Osteocyte (in vitro differentiated cells): ENCODE measurements around the gene CYP19A1. TPM values are rescaled to one million over a fixed set of nuclear protein-coding genes. Genes with fewer than 3 reads are reported as not detected.

ENCODE experiments used
- DNase-seq: peaks from one replicate; pipeline ENCODE4 v3.0.0; 2021; ENCODE audit warnings: mixed read lengths; ENCODE audit not compliant: unreplicated experiment; ENCODE audit errors: extremely low spot score
- H3K27ac Mint-ChIP-seq: one replicate; pipeline ENCODE4 v1.8.0; 2021; ENCODE audit warnings: mild to moderate bottlenecking, mixed read lengths; ENCODE audit not compliant: unreplicated experiment
- H3K27me3 Mint-ChIP-seq: one replicate; pipeline ENCODE4 v1.8.0; 2021; ENCODE audit warnings: mixed read lengths; ENCODE audit not compliant: unreplicated experiment
- H3K36me3 Mint-ChIP-seq: one replicate; pipeline ENCODE4 v1.8.0; 2021; ENCODE audit warnings: mixed read lengths; ENCODE audit not compliant: unreplicated experiment
- H3K4me1 Mint-ChIP-seq: one replicate; pipeline ENCODE4 v1.8.0; 2021; ENCODE audit warnings: mixed read lengths; ENCODE audit not compliant: unreplicated experiment
- H3K4me3 Mint-ChIP-seq: one replicate; pipeline ENCODE4 v1.8.0; 2021; ENCODE audit warnings: mild to moderate bottlenecking, moderate library complexity, mixed read lengths; ENCODE audit not compliant: unreplicated experiment
- H3K9me3 Mint-ChIP-seq: one replicate; pipeline ENCODE4 v1.8.0; 2021; ENCODE audit warnings: mixed read lengths; ENCODE audit not compliant: unreplicated experiment
- total RNA-seq: library from RNA; stranded (reverse); gene quantifications from 2 replicates; pipeline ENCODE4 v1.2.1, GENCODE V29; 2021
- TF ChIP-seq, protein P1 (sequence below): fragments of 200-600 bp; sonication (generic); IDR thresholded peaks from 2 replicates; pipeline ENCODE4 v1.5.0; 2021; ENCODE audit warnings: antibody characterized with exemption, mild to moderate bottlenecking, moderate library complexity

The CYP19A1 gene
- total RNA-seq, 1 donor from 2014 or later: not detected

DNA sequence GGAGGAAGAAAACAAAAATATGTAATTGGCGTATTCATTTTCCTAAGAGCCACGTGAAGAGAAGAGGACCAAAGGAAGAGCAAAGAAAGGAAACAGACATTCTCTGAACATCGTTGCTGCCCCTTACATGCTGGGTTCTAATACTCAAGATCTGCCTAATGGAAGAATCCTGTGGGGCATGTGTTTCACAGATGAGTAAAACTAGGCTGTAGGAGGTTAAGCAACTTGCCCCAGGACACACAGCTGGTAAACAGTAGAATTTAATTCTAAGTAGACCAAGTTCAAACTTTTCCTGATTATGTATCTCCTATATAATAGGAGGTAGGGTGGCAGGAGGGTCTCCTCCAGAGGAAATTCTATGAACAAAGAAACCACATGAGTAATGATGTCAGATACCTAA is 137.6 kb downstream of the CYP19A1 start:
- TF ChIP-seq, protein P1, sequence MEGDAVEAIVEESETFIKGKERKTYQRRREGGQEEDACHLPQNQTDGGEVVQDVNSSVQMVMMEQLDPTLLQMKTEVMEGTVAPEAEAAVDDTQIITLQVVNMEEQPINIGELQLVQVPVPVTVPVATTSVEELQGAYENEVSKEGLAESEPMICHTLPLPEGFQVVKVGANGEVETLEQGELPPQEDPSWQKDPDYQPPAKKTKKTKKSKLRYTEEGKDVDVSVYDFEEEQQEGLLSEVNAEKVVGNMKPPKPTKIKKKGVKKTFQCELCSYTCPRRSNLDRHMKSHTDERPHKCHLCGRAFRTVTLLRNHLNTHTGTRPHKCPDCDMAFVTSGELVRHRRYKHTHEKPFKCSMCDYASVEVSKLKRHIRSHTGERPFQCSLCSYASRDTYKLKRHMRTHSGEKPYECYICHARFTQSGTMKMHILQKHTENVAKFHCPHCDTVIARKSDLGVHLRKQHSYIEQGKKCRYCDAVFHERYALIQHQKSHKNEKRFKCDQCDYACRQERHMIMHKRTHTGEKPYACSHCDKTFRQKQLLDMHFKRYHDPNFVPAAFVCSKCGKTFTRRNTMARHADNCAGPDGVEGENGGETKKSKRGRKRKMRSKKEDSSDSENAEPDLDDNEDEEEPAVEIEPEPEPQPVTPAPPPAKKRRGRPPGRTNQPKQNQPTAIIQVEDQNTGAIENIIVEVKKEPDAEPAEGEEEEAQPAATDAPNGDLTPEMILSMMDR: no peak
- no peaks in the 10 kb centered on the region for H3K36me3 Mint-ChIP-seq

DNA sequence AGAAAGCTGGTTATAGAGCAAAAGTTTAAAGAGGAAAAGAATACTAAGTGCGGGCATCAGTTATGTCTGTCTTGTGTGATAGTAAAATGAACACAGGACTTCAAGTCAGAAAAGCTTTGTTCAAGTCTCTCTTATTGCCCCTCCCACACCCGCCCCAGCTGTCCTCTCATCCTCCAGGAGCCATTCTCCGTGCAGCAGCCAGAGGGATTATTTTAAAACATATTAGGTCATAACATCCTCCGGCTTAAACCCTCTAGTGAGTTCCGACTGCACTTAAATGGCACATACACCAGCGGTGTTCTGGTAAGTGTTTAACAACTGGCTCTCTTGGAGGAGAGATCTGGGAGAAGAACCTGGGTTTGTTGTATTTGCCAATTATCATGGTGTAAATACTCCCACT is 138.9 kb downstream of the CYP19A1 start:
- Mint-ChIP-seq H3K27ac (no peak overlapping the region), H3K27me3 (peaks cover 56% of the 10 kb centered on the region), H3K9me3 (no peaks in the 10 kb centered on the region), H3K4me1 (peaks cover 1% of the 10 kb centered on the region), H3K4me3 (no peak overlapping the region), H3K36me3 (no peaks in the 10 kb centered on the region)
- no peak for DNase-seq
- TF ChIP-seq, protein P1: no peak

More for the DNA sequence above, 137.6 kb downstream of the CYP19A1 start:
- peaks cover 54% of the 10 kb centered on the region for H3K27me3 Mint-ChIP-seq
- H3K4me3 Mint-ChIP-seq: no peak overlapping the region
- H3K9me3 Mint-ChIP-seq: no peaks in the 10 kb centered on the region
- H3K27ac Mint-ChIP-seq: no peak overlapping the region
- no peak for DNase-seq
- H3K4me1 Mint-ChIP-seq: no peaks in the 10 kb centered on the region

DNA sequence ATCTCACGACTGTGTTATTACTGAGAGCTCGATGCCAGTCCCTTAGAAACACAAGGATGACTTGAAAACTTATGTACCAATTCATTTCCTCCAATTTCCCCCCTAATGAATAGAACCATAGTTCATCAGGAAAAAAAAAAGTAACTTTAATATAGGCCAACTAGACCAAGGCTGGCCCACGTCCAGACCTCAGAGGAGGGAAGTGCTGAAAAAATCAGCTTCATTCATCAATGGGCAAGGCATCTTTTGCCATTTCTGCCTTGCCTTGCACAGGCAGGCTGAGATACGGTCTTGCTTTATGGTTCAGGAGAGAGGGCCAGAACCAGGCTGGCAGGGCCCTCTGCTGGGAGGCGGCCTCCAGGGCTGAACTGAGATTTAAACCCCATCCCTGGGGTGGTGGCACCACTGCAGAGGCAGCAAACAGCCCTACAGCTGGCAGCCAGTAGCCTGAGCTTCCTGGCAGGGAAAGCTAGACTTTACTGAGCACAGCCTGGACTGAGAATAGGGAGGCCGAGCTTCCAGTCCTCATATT is 139.6 kb downstream of the CYP19A1 start:
- Mint-ChIP-seq H3K9me3 (no peaks in the 10 kb centered on the region), H3K36me3 (no peaks in the 10 kb centered on the region), H3K27ac (no peak overlapping the region), H3K4me1 (peaks cover 8% of the 10 kb centered on the region), H3K27me3 (peaks cover 58% of the 10 kb centered on the region), H3K4me3 (no peak overlapping the region)
- TF ChIP-seq, protein P1: no peak
- DNase-seq: no peak

DNA sequence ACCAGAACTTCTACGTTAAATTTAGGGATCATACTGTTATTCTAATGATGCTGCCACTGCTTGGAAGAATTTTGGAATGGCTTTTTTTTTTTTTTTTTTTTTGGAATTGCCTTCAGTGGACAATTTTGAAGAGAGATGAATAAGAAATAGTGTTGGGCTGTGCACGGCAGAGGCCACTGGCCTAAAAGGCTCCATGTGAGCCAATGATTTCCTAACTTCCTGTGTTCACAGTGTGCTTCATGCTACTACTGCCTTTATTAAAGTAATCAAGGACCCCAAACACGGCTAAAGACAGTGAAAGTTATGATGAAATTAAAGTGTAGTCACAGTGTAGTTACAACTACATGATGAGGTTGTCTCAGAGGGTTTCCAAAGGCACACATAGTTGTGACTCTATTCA is 142.9 kb downstream of the CYP19A1 start:
- Mint-ChIP-seq H3K36me3 (no peaks in the 10 kb centered on the region), H3K27ac (no peak overlapping the region), H3K27me3 (peaks cover 48% of the 10 kb centered on the region), H3K4me1 (peaks cover 26% of the 10 kb centered on the region), H3K4me3 (no peak overlapping the region), H3K9me3 (no peaks in the 10 kb centered on the region)
- DNase-seq: no peak
- TF ChIP-seq, protein P1: no peak

DNA sequence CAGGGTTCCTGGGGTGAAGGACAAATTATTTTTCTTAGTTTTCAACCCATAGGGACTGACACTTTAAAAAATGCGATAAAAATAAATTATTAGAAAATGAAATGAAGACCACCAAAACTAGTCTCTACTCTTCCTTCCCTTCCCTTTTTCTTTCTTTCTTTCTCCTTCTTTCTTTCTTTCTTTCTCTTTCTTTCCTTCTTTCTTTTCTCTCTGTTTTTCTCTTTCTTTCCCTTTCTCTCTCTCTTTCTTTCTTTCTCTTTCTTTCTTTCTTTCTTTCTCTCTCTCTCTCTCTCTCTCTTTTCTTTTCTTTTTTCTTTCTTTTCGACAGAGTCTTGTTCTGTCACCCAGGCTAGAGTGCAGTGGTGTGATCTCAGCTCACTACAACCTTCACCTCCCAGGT is 144.4 kb downstream of the CYP19A1 start:
- Mint-ChIP-seq H3K27me3 (peaks cover 36% of the 10 kb centered on the region), H3K36me3 (no peaks in the 10 kb centered on the region), H3K4me1 (peaks cover 26% of the 10 kb centered on the region), H3K4me3 (peak overlapping the region; percentile 28), H3K27ac (no peak overlapping the region), H3K9me3 (no peaks in the 10 kb centered on the region)
- no peak for DNase-seq
- TF ChIP-seq, protein P1: no peak
